OCI-LY3 (cell line): ENCODE measurements around the gene CLEC16A.

Experiments
- H2AFZ ChIP-seq: fragments of 200-600, 300-600 bp; shearing (Covaris generic); 2 replicates; pipeline ENCODE4 v1.6.0; 2014; ENCODE audit warnings: antibody characterized with exemption, low read depth, low read length
- H3K27ac ChIP-seq: fragments of 200-600, 300-600 bp; sonication (generic); 2 replicates; pipeline ENCODE4 v1.5.1; 2014; ENCODE audit warnings: mild to moderate bottlenecking, low read length, moderate library complexity, mixed read lengths
- H3K27me3 ChIP-seq: fragments of 200-600, 300-600 bp; sonication (generic); 2 replicates; pipeline ENCODE4 v1.6.1; 2014; ENCODE audit warnings: low read depth, low read length, mixed read lengths
- H3K36me3 ChIP-seq: fragments of 200-600, 300-600 bp; sonication (generic); replicated peaks from 2 replicates; pipeline ENCODE3; 2014; ENCODE audit warnings: low read depth, low read length, mixed read lengths
- H3K4me1 ChIP-seq: fragments of 300-600, 200-600 bp; sonication (generic); 2 replicates; pipeline ENCODE4 v1.6.1; 2014; ENCODE audit warnings: low read length, mixed read lengths
- H3K4me2 ChIP-seq: fragments of 200-600, 300-600 bp; sonication (generic); 2 replicates; pipeline ENCODE4 v1.6.1; 2014; ENCODE audit warnings: low read length, mixed read lengths
- H3K4me3 ChIP-seq: fragments of 300-600, 200-600 bp; sonication (generic); 2 replicates; pipeline ENCODE4 v1.5.1; 2014; ENCODE audit warnings: antibody characterized with exemption, mild to moderate bottlenecking, low read length, moderate library complexity
- H3K79me2 ChIP-seq: fragments of 300-600, 200-600 bp; shearing (Covaris generic); 2 replicates; pipeline ENCODE4 v1.6.1; 2014; ENCODE audit warnings: mild to moderate bottlenecking, low read length, mixed read lengths
- H3K9ac ChIP-seq: fragments of 300-600, 200-600 bp; shearing (Covaris generic); 2 replicates; pipeline ENCODE4 v1.6.0; 2014; ENCODE audit warnings: mild to moderate bottlenecking, low read length, moderate library complexity
- H3K9me3 ChIP-seq: fragments of 200-600, 300-600 bp; shearing (Covaris generic); 2 replicates; pipeline ENCODE4 v1.6.1; 2014; ENCODE audit warnings: low read length, mixed read lengths; ENCODE audit not compliant: insufficient read depth
- H4K20me1 ChIP-seq: fragments of 200-600, 300-600 bp; sonication (generic); 2 replicates; pipeline ENCODE4 v1.6.1; 2016; ENCODE audit warnings: low read length, mixed read lengths; ENCODE audit not compliant: insufficient read depth
- EZH2phosphoT487 ChIP-seq: fragments of 200-600 bp; shearing (Covaris generic); IDR thresholded peaks from 2 replicates; pipeline ENCODE4 v1.6.1; 2018; ENCODE audit warnings: antibody characterized with exemption, mixed run types, low read depth
- TF ChIP-seq, protein P1 (sequence below): fragments of 200-600, 300-600 bp; sonication (generic); IDR thresholded peaks from 2 replicates; pipeline ENCODE4 v1.5.1; 2014; ENCODE audit warnings: antibody characterized with exemption, low read length, low read depth

Gene CLEC16A

DNA sequence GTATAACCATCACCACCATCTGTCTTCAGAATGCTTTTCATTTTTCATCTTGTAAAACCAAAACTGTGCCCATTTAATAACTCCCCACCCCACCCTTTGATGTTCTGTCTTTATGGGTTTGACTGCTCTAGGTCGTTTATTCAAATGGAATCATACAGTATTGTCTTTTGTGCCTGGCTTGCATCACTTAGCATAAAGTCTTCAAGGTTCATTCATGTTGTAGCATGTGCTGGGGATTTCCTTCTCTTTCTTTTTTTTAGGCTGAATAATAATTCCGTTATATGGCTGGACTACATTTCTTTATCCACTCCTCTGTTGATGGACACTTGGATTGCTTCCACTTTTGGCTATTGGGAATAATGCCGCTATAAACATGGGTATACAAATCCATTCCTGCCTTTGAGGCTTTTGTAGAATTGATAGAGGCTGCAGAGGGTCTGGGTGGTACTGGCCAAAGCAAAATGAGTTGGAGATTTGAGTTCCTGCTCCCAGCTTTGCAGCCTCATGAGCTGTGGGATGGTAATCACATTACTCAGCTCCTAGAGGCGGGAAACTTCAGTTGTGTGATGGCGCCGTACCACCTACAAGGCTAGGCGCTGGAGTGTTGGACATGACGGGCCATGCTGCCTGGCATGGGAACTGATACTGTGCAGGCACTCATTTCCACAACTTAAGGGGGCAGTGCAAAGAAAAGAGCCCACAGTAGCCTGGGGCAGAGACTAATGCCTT, 64.8 kb downstream of the CLEC16A start:
- H3K9ac ChIP-seq: no peak overlapping the region
- peaks cover 9% of the 10 kb centered on the region for H3K4me1 ChIP-seq
- H3K27ac ChIP-seq: no peak overlapping the region

GRCh38 chr16:11010575-11011221, 66.3 kb downstream of the CLEC16A start:
- peaks cover 9% of the 10 kb centered on the region for H3K4me1 ChIP-seq
- H3K9me3 ChIP-seq: no peaks in the 10 kb centered on the region

More for the DNA sequence above, 64.8 kb downstream of the CLEC16A start:
- Histone ChIP-seq H3K27me3 (no peaks in the 10 kb centered on the region), H3K4me3 (no peak overlapping the region), H3K4me2 (no peak overlapping the region), H4K20me1 (no peaks in the 10 kb centered on the region), H2AFZ (no peak overlapping the region), H3K79me2 (no peaks in the 10 kb centered on the region), H3K36me3 (peaks cover 12% of the 10 kb centered on the region), H3K9me3 (no peaks in the 10 kb centered on the region)
- TF ChIP-seq, protein P1, sequence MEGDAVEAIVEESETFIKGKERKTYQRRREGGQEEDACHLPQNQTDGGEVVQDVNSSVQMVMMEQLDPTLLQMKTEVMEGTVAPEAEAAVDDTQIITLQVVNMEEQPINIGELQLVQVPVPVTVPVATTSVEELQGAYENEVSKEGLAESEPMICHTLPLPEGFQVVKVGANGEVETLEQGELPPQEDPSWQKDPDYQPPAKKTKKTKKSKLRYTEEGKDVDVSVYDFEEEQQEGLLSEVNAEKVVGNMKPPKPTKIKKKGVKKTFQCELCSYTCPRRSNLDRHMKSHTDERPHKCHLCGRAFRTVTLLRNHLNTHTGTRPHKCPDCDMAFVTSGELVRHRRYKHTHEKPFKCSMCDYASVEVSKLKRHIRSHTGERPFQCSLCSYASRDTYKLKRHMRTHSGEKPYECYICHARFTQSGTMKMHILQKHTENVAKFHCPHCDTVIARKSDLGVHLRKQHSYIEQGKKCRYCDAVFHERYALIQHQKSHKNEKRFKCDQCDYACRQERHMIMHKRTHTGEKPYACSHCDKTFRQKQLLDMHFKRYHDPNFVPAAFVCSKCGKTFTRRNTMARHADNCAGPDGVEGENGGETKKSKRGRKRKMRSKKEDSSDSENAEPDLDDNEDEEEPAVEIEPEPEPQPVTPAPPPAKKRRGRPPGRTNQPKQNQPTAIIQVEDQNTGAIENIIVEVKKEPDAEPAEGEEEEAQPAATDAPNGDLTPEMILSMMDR: no peak
- TF ChIP-seq EZH2phosphoT487: no peak

GRCh38 chr16:11011326-11011725, 67.0 kb downstream of the CLEC16A start:
- Histone ChIP-seq H3K4me3 (no peak overlapping the region), H3K9me3 (no peaks in the 10 kb centered on the region), H3K9ac (no peak overlapping the region), H3K4me1 (peaks cover 9% of the 10 kb centered on the region), H3K27ac (no peak overlapping the region), H3K4me2 (no peak overlapping the region), H3K36me3 (peaks cover 6% of the 10 kb centered on the region), H2AFZ (no peak overlapping the region), H4K20me1 (no peaks in the 10 kb centered on the region), H3K79me2 (no peaks in the 10 kb centered on the region), H3K27me3 (no peaks in the 10 kb centered on the region)
- TF ChIP-seq, protein P1: no peak
- TF ChIP-seq EZH2phosphoT487: no peak

More at GRCh38 chr16:11010575-11011221, 66.3 kb downstream of the CLEC16A start:
- Histone ChIP-seq H3K9ac (no peak overlapping the region), H2AFZ (no peak overlapping the region), H4K20me1 (no peaks in the 10 kb centered on the region), H3K4me3 (no peak overlapping the region), H3K27ac (no peak overlapping the region), H3K79me2 (no peaks in the 10 kb centered on the region), H3K27me3 (no peaks in the 10 kb centered on the region), H3K36me3 (peaks cover 6% of the 10 kb centered on the region), H3K4me2 (no peak overlapping the region)
- TF ChIP-seq, protein P1: no peak
- TF ChIP-seq EZH2phosphoT487: no peak

GRCh38 chr16:11012841-11013240, 68.5 kb downstream of the CLEC16A start:
- H3K27me3 ChIP-seq: no peaks in the 10 kb centered on the region
- no peak for TF ChIP-seq EZH2phosphoT487
- TF ChIP-seq, protein P1: no peak
- H3K4me3 ChIP-seq: no peak overlapping the region
- H3K36me3 ChIP-seq: peaks cover 6% of the 10 kb centered on the region
- H3K4me1 ChIP-seq: no peaks in the 10 kb centered on the region
- no peaks in the 10 kb centered on the region for H4K20me1 ChIP-seq
- no peak overlapping the region for H3K27ac ChIP-seq
- no peaks in the 10 kb centered on the region for H3K9me3 ChIP-seq
- H3K9ac ChIP-seq: no peak overlapping the region
- no peak overlapping the region for H3K4me2 ChIP-seq
- H3K79me2 ChIP-seq: no peaks in the 10 kb centered on the region
- H2AFZ ChIP-seq: no peak overlapping the region
